Ureter (tissue), 1 donor: ENCODE data around the gene MGAT4A. TPM values are rescaled to one million over a fixed set of nuclear protein-coding genes. Genes with fewer than 3 reads are reported as not detected.

Source experiments
- DNase-seq: peaks from one replicate; pipeline ENCODE4 v3.0.0-alpha.2; 2020; ENCODE audit warnings: low spot score
- total RNA-seq: library from RNA; stranded (reverse); gene quantifications from one replicate; pipeline ENCODE4 v1.2.4, GENCODE V29; 2023
- donor health status: DM: yes; HTN: yes; CAD: no.

Gene MGAT4A
- total RNA-seq, 1 donor from 2014 or later: 63.8 TPM

DNA sequence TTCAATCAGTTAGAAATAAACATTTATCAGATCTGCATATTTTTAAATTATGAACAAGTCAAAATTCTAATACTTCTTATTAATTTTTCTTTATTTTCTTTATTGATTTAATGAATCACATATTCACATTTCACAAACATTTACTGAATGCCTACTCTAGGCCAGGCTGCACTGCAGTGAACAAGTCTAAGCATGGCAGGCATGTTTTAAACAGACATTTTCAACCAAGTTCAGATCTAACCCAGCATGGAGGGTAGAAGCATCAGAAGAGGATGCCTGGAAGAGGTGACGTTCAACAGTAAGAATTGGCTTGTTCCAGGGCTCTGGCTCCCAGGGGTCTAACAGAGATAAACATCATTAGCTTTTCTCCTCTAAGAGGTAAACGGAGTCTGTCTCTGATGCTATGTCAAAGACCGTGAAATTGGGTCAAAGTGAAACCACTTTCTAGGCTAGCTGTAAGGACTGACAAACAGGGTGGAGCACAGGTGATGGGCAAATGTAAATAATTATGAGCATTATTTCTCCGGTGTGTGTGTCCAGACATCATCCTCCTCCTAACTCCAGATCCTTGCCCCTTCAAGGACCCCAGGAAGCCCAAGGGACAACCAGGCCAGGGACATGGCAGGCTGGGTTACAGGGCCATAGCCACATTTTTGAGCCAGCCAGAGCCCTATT is 72.0 kb downstream of the MGAT4A start:
- no peak for DNase-seq

DNA sequence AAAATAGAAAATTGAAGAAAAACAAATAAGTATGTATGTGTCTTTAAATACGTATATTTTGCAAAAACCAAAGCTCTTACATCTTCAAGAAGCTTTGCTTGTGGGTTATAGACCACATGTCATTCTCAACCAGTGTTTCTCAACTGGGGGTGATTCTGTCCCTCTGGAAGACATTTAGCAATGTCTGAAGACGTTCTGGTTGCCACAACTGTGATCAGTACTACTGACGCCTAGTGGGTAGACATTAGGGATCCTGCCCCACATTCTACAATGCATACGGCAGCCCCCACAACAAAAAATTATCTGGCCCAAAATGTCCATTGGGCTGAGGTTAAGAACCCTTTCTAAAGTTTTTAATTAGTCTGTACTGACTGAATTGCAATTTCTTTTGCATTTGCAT is 74.1 kb downstream of the MGAT4A start:
- no peak for DNase-seq

DNA sequence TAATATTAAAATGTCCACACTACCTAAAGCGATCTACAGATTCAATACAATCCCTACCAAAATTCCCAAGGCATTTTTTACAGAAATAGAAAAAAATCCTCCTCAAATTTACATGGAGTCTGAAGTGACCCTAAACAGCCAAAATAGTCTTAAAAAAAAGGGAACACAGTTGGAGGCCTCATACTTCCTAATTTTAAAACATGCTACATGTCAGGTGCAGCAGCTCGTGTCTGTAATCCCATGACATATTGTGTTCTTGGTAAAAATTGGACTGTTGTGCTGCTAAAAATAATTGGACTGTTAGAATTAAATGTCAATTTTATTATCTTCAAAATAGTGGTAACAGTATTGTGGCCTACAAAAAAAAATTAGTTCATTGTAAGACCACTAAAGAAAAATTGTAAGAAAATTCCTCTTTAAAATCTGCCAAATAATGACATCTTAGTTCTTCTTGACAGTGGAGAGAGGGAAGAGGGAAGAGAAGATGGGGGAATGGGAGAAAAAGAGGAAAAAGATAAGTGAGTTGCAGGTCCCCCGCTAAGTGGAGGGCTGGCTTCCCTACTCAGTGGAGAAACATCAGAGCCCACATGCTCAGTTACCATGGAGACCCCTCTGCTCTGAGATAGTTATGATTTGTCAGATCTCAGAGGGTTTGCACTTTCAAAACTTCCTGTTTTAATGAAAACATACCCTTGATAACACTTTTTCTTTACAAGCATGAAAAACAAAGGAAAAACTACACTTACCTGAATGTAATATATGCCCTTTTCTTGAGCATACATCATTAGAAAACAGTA is 76.0 kb downstream of the MGAT4A start:
- DNase-seq: no peak

DNA sequence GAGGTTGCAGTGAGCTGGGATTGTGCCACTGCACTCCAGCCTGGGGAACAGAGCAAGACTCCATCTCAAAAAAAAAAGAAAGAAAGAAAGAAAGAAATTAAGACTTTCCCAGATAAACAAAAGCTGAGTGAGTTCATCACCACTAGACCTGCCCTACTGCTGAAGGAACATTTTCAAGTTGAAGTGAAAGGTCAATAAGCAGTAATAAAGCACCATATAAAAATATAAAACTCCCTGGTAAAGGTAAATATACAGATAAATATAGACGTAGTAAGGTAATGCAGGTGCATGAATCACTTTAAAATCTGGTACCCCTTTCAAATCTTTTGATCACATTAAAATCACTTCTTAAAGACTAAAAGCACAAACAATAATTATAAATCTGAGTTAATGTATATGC is 79.9 kb downstream of the MGAT4A start:
- DNase-seq: no peak

DNA sequence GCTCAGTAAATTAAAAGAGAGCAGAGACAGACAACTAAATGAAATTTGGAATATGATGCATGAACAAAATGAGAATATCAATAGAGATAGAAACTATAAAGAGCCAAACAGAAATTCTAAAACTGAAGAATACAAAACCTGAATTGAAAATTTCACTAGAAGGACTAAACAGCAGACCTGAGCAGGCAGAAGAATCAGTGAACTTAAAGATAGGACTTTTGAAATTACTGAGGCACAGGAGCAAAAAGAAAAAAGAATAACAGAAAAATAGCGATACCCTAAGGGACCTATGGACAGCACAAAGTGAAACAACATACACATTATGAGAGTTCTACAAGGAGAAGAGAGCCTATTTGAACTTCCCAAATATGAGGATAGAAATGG is 80.9 kb downstream of the MGAT4A start:
- no peak for DNase-seq

DNA sequence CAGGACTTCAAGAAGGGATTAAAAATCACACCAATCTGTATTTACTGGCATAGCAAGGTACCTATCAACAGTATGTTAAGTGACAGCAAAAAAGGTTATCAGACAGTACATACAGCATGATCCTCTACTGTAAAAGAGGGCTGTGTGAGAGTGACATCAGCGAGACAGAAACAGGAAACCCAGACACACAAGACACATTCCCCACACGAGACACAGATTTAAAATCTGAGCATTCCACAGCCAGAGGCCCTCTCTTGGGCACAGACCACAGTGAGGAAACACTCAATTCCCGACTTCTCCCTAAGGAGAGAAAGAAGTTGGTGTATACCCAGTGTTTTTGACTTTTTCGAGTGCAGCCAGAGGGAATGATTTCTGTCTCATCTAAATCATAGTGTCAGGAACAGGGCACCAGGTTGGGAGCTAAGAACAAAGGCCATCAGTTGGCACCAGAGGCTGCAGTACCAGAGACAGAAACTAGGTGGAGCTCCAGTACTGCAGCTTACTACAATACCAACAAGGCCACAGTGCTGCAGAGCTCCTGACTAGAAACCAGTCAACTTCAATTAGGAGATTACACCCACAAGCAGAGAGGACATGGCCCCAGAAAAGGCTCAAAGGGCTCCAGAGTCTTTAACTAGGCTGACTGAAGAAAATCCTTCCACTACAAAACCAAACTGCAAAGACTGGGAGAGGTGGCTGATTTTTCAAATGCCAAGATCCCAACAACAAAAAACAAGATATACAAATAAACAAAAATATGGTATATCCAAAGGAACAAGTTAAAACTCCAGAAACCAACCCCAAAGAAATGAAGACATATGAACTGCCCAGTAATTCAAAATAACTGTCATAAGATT is 81.6 kb downstream of the MGAT4A start:
- DNase-seq: peak; percentile 83

DNA sequence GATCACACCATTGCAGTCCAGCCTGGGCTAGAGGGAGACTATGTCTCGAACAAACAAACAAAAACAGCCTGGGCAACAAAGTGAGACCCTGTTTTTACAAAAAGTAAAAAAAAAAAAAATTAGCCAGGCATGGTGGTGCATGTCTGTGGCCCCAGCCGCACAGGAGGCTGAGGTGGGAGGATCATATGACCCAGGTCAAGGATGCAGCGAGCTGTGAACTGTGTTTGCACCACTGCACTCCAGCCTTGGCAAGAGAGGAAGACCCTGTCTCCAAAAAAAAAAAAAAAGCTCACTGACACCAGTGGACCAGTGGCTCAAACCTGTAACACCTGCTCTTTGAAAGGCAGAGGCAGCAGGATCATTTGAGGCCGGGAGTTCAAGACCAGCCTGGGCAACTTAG is 82.5 kb downstream of the MGAT4A start:
- no peak for DNase-seq

DNA sequence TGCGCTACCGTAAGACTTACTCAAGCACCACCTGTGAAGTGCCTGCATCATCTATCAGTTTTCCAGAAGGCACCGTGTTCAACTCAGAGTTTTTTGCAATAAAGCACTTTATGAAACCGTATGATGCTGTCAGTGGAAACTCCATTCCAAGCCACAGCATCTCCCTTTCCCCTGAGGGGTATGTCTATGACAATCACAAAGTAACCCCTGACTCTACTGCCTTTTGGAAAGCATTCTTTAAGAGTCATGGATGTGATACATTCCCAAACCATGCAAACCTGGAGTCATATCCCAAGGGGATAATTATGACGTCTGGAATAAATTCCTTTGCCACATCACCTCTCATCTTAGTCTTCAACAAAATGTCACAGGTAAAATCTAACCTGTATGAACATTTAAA is 83.3 kb downstream of the MGAT4A start:
- DNase-seq: no peak

DNA sequence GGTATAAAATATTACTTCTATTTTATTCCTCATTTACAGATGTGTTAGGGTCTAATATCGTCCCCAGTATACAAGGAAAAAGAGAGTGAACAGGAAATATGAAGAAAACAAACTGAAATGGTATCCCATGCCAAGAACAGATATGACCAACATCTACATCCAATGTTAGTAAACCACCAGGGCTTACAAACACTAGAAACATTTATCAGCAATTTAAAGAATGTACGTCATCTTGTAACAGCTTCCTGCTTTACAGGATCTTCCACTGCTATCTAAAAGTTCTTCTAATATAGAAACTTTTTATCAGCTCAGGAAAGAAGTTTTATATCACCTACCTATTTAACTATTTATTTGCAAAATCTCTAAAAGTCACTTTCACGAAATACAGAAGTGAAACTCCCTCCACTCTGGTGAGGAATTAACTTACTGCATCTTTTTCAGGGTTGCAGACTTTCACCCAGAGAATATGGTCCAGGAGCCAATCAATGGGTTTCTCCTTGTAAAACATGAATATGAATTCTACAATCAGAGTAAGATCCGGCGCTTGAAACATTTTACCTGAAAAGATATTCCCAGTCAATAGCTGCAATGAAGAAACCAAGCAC is 87.3 kb downstream of the MGAT4A start:
- DNase-seq: no peak

DNA sequence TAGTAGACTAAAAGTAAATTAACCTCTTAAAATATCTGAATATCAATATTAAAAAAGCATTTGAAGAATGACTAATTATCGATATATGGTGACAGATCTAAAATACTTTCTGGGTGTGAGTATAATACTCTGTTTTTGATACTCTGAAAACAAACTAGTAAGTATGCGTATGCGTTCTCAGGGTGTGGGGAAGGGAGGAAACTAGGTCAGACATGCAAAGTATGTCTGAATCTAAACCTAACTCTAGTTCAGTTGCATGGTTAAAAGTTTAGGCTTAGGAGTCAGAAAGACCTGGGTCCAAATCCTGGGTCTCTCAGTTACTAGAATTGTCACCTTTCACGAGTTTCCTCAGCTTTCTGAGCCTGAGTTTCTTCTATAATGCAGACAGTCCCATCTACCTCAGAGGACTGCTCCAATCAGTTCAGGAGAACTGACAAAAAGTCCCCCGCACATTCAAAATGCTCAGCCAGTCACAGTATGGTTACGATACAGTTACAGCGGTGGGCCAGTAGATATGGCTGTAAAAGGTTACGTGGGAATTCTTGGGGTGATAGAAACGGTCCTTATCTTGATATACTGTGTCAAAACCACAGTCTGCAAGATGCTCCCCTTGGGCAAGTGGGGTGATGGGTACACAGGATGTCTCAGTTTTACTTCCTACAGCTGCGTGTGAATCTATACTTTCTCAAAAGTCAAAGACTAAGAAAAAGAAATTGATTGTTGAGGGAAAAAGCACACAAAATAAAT is 93.4 kb downstream of the MGAT4A start:
- no peak for DNase-seq

DNA sequence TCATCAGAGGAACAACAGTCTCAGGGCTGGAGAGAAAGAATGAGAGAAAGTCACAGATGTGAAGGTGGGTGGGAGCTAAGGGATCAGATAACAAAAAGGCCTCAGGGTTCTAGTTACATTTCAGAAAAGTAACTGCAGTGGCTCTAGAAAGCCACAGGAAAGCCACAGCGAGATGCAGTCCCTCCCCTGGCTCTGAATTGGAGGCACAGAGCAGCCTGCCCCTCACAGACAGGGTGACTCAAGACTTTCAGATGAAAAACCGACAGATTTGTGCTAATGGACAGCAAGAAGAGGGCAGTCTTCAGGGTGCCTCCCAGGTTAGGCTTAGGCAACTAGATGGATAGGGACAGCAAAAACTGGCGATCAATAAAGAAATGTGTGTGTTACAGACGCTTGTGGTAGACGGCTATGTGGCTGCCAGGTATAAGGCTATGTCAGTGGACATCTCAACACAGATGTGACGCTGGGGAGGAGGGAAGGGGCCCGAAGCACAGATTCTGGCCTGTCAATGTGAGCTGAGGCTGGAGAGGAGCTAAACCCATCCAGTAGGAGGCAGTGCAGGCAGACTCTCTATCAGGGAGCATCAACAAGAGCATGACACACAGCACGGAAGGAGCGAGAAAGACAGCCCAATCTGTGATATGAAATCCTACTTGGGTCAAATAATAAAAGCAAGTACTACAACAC is 96.4 kb downstream of the MGAT4A start:
- DNase-seq: no peak

DNA sequence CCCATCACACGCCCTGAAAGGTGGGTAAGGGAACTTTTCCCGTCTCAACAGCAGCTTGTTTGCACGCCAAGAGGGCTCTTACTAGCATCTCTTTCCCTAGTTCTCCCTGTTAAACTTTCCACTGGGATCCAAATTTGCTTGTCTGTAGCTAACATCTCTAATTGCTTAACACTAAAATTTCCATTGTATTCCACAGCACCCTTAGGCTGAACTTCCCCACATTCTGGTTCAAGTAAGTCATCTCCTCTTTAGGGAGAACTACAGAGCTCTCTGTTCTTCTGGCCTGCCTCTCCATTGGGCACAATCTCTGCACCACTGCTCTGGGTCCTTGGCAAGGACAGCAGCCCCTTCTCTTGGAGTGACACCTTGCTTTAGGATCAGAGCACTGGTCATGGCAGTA is 98.6 kb downstream of the MGAT4A start:
- no peak for DNase-seq

DNA sequence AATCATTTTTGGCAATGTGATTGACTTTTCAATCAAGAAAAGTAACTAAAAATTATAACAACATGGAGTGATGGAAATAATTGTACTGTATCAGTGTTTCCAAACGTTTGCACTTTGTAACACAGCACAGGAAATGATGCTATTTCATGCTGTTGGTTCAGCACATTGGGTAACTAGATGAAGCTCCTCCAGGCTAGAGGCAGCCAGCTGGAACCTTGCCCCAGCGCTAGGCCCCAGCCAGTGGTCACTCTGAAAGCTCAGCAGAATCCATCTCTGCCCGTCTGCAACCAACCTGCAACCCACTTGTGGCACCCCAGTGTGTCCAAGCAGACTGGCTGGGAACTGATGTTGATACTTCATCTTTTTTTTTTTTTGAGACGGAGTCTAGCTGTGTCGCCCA is 107.3 kb downstream of the MGAT4A start:
- DNase-seq: no peak

DNA sequence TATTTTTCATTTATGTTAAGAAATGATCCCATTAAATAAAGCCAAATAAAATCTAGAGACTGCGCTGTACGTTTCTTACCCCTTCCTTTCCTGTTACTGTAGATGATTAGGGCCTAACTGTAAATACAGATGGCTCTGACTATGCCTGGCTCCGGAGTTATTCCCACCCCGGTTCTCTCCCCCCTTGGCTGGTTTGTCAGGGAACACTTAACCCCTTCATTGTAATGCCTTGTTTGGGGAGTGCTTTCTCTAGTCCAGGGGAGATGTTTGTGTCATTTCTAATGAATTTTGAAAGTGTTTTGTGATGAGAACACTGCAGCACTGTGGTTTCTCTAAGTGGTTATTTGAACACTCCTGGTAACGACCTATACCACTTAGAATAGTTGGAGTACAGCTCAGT is 113.8 kb downstream of the MGAT4A start:
- no peak for DNase-seq

DNA sequence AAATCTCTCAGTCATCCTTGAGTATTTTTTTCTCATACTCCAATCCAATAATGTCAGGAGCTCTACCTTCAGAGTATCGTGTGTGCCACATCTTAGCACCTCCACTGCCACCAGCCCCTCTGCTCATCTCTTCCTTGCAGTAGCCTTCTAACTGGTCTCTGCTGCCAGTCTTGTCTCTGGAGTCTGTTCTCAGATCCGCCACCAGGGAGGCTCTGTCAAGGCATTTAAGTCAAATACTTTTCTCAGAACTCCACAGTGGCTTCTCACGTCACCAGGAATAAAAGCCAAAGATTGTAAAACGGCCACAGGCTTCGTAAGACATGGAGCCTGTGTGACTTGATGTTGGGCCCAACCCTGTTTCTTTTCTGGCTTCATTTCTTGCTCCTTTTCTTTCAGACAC is 115.5 kb downstream of the MGAT4A start:
- no peak for DNase-seq

DNA sequence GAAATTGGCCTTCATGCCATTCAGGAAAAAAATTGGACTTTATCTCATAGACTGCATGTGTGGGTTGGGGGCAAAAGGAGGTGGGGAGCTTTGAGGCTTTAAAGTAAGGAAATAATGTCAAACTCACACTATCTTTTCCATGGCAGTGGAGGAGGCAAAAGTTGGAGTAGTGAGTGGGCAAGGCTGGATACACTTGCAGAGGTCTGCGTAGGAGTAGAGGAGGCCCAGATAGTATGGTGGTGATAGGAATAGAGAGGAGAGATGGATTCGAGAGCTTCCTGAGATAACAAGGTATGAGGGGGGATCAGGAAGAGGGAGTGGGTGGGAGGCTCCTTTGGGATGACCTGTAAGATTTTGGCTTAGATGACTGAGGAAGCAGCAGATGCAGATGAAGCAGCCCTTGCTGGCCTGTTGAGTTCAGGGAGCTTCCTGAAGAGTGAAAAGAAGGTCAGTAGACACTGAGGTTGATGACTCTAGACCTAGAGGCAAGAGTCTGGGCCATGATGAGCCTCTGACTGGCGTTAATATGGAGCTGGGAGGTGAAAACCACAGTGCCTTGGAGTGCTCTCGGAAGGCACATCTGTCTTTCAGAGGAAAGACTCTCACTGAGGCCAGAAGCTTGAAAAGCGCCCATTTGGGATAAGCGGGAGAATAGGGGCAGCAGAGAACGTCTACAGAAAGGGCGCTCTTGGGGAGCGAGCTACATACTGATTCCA is 116.8 kb downstream of the MGAT4A start:
- DNase-seq: no peak

DNA sequence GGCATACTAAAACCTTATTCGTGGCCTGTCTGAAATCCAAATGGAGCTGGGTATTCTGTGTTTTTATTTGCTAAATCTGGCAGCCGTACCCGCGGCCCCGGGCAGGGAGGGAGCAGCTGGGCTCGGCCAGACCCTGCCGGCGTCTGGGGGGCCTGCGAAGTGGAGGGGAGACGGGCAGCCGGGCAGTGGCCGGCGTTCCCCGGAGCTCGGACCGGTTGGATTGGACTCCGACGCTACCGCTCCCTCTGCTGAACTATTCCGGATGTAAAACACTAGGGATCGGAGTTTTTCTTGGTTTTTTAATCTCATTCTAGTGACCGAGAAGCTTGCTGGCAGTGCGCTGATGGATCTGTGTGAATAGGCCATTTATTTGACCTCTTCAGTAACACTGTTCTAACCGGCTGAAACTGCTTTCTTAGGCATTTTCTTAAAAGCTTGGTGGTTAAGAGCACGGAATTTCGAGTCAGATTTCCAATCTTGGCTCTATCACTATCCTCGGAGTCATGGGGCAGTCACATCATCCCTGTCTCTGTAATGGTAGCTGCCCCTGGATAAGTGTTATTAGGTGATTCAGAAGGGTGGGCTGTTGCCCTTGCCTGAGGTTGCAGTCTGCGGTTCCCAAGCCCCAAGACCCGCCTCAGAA is 121.8 kb downstream of the MGAT4A start:
- DNase-seq: no peak

DNA sequence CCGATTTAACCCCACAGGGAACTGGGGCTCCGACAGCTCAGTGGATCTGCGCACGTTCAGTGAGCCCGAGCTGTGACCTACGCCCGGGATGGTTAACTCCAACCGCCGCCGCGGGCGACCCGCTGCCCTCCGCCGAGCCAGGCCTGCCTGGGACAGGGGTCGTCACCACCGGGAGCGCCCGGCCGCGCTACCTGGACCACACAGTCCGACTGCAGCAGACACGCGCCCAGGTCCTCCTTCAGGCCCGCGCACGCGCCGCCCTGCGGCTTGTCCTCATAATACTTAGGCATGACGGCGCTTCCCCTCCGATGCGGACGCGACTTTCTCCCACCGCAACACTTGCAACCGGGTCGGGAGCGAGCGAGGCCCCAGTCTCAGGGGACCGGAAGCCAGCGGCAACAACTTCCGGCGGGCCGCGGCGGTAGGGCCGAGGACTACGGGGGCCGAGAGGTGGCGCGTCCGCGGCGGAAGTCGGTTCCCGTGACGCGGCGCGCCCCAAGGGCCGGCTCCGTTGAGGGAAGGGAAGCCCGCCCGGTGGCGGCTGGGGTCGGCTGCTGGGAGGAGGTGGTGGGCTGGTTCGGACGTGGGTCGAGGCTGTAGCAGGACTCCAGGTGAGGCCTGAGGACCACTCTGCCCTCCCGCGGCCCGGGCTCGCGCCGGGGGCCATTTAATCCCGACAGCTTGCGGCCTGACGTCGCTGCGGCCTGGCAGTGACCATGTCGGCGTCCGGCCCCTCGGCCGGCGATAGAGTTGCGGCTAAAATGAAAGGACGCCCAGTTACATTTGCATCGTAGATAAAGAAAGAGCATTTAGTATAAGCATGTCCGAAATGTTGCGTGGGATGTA is 122.6 kb downstream of the MGAT4A start, which contains the start of the genes COA5 and UNC50:
Gene COA5 (minus strand): TSS at position 397 of the 846 bp plus-strand sequence. CDS start 107 bp downstream, at position 290.
Gene UNC50 (plus strand): TSS at position 474 of the 846 bp plus-strand sequence. CDS start 1,171 bp downstream, outside the sequence.
- DNase-seq: peak; percentile 90
